ENCODE data around the gene HHATL.

The HHATL gene

GRCh38 chr3:42696356-42697288 is 6.0 kb downstream of the HHATL start:
- no peak overlapping the region for H3K27ac ChIP-seq
- TF ChIP-seq ZFX (IDR thresholded peaks at IDR 0.05) (no peak), CTCF (conservative IDR thresholded peaks at IDR 0.05) (no peak)

- TF ChIP-seq CTCF (conservative IDR thresholded peaks at IDR 0.05) (no peak), ZFX (IDR thresholded peaks at IDR 0.05) (no peak)
- no peak overlapping the region for H3K27ac ChIP-seq
These were observed 8.2 kb downstream of the HHATL start for GRCh38 chr3:42694366-42694765.

GRCh38 chr3:42693530-42693930 is 9.1 kb downstream of the HHATL start:
- H3K27ac ChIP-seq, result no peak overlapping the region
- TF ChIP-seq CTCF (conservative IDR thresholded peaks at IDR 0.05) (no peak), ZFX (IDR thresholded peaks at IDR 0.05) (no peak)

- TF ChIP-seq CTCF (conservative IDR thresholded peaks at IDR 0.05) (no peak), ZFX (IDR thresholded peaks at IDR 0.05) (no peak)
- H3K27ac ChIP-seq, result no peak overlapping the region
These were observed 9.7 kb downstream of the HHATL start for GRCh38 chr3:42692667-42693529.

GRCh38 chr3:42691816-42692666 is 10.6 kb downstream of the HHATL start:
- TF ChIP-seq ZFX (IDR thresholded peaks at IDR 0.05) (no peak), CTCF (conservative IDR thresholded peaks at IDR 0.05) (no peak)
- no peak overlapping the region for H3K27ac ChIP-seq

- no peak for TF ChIP-seq ZFX (IDR thresholded peaks at IDR 0.05)
- no peak for TF ChIP-seq CTCF (conservative IDR thresholded peaks at IDR 0.05)
- no peak overlapping the region for H3K27ac ChIP-seq
These were observed 11.6 kb downstream of the HHATL start for GRCh38 chr3:42690766-42691680.
